Natural killer cell treated with Interleukin-12 subunit alpha and Interleukin-12 subunit beta and Interleukin-15 and Interleukin-18, amount 100 ng/mL, for 72 hours (primary cell): ENCODE data around the gene DDX18. TPM values are rescaled to one million over a fixed set of nuclear protein-coding genes. Genes with fewer than 3 reads are reported as not detected.
"Not testable (repeated sequence)": the region's sequence is repeated elsewhere in the genome, so short reads cannot be mapped to it uniquely, and the experiment has no call there.

Source experiments
- ATAC-seq, 2 donors: fragments of 150-1000 bp; cut with Tn5 transposase in 1 of 2; sonication (Bioruptor Pico), chemical (Tn5 transposase) in 1 of 2; 2 replicates each; pipeline ENCODE4 v1.10.0; 2021
- DNase-seq: peaks from one replicate; pipeline ENCODE4 v3.0.0; 2022; ENCODE audit warnings: low spot score
- H3K27ac Mint-ChIP-seq, 2 donors: 1 replicate in 1 of 2; 2 replicates in 1 of 2; pipeline ENCODE4 v1.8.0; 2022; ENCODE audit warnings: mixed read lengths in 2 of 2, mild to moderate bottlenecking in 1 of 2, moderate library complexity in 1 of 2
- H3K27me3 Mint-ChIP-seq, 2 donors: 1 replicate in 1 of 2; 2 replicates in 1 of 2; pipeline ENCODE4 v1.8.0; 2022; ENCODE audit warnings: mixed read lengths in 2 of 2
- H3K36me3 Mint-ChIP-seq: one replicate; pipeline ENCODE4 v1.8.0; 2022; ENCODE audit warnings: mixed read lengths
- H3K4me1 Mint-ChIP-seq, 2 donors: 1 replicate in 1 of 2; 2 replicates in 1 of 2; pipeline ENCODE4 v1.8.0; 2022; ENCODE audit warnings: low read depth in 2 of 2, mixed read lengths in 2 of 2, mild to moderate bottlenecking in 1 of 2
- H3K4me3 Mint-ChIP-seq: one replicate; pipeline ENCODE4 v1.8.0; 2022; ENCODE audit warnings: mixed read lengths
- H3K9me3 Mint-ChIP-seq: 2 replicates; pipeline ENCODE4 v1.8.0; 2022; ENCODE audit warnings: mixed read lengths
- total RNA-seq, 2 donors: library from RNA; stranded (reverse); gene quantifications; one replicate each; pipeline ENCODE4 v1.2.3, GENCODE V29; 2022

Gene DDX18
- 10 to 100 TPM; 88.9 to 93.4 TPM for total RNA-seq

DNA sequence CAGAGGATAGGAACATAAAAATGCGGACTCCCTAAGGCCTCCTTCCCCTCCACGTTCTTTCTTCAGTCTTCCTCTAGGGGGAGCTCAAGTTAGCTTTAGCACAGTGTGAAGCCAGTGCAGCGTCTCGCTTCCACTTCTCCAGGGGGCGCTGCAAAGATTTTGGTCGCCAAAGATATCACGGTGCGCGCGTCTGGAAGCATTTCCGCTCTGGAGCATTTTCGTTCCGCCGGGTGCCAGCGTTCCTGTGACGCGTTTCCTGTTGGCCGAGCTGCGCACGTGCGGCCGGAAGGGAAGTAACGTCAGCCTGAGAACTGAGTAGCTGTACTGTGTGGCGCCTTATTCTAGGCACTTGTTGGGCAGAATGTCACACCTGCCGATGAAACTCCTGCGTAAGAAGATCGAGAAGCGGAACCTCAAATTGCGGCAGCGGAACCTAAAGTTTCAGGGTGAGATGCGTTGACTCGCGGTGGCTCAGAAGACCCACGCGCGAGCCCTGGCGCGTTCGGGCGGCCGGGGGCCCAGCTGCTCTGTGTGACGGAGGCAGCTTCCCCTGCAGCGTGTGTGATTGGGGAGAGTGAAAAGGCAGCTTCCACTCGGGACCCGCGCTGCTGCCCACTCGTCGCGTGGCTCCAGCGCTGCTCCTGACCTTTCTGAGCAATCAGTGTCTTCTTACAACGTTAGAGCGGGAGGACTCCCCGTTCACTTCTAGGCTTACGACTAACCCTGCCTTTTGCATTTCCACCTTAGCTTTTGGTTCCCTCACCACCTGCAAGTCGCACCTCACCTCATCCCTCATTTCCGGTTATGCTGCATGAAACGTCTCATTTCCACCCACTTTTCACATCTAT, at the start of gene DDX18:
Gene DDX18 (plus strand): TSS at position 275 of the 848 bp plus-strand sequence. CDS start 87 bp downstream, at position 362.
- H3K4me3 Mint-ChIP-seq, result peak within 1 kb of the TSS; percentile 98
- H3K36me3 Mint-ChIP-seq, result peaks cover 23% of the 10 kb centered on the region
- no peaks in the 10 kb centered on the region for H3K9me3 Mint-ChIP-seq
- peak; percentile 97 for ATAC-seq
- H3K4me1 Mint-ChIP-seq, result peaks cover 26 to 30% of the 10 kb centered on the region in 2 donors
- peaks cover 0 to 8% of the 10 kb centered on the region in 2 donors for H3K27me3 Mint-ChIP-seq
- peak within 1 kb of the TSS; percentile 99 for H3K27ac Mint-ChIP-seq
- peak; percentile 97 for DNase-seq

DNA sequence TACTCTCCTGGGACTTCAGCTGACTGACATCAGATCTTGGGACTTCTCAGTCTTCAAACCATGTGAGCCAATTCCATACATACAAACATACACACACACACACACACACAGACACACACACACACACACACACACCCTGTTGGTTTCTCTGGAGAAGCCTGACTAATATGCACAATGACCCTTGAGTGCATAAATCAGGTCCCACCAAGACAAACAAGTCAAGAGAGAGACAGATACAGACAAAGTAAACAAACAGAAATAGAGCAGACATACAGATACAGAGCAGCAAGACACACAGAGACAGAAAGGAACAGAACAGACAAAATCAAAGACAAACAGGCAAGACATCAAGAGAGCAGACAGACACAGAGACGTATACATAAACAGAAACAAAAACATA, 43.8 kb upstream of the DDX18 start:
- no peak overlapping the region for H3K27ac Mint-ChIP-seq
- H3K36me3 Mint-ChIP-seq, result no peaks in the 10 kb centered on the region
- no peak for ATAC-seq
- no peaks in the 10 kb centered on the region for H3K4me1 Mint-ChIP-seq
- DNase-seq, result no peak
- H3K27me3 Mint-ChIP-seq, result peaks cover 7 to 24% of the 10 kb centered on the region in 2 donors
- H3K4me3 Mint-ChIP-seq, result no peak overlapping the region
- no peaks in the 10 kb centered on the region for H3K9me3 Mint-ChIP-seq

DNA sequence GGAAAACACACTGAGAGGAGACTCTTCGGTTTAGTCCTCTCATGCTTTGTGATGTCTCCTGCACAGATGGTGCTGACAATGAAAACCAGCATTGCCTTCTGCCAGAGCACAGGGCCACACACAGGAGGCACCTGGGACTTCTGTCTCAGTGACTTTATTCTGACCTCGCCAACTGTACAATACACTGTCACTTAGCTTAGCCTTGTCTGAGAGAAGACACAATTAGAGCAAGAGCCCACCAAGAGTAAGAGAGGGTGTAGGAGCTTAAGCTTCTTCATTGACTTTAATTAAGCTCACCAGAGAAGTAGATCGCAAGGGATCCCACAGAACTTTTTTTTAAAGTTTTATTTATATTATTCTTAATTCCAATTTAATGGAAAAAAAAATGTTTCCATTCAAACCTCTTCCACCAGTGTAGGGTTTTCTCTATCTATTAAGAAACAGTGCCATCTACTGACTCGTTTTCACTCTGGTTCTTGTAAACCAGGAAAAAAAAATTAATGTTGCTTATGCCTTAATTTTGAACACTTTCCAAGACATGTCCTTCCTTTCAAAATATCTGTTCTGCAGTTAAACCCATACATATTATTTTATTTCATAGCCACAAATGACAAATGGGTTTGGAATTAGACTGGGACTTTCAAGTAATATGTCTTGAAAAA, 42.4 kb upstream of the DDX18 start:
- Mint-ChIP-seq H3K36me3 (no peaks in the 10 kb centered on the region), H3K9me3 (no peaks in the 10 kb centered on the region), H3K27ac (no peak overlapping the region), H3K4me3 (no peak overlapping the region), H3K4me1 (no peaks in the 10 kb centered on the region), H3K27me3 (peaks cover 10 to 29% of the 10 kb centered on the region in 2 donors)
- DNase-seq (no peak), ATAC-seq (no peak)

DNA sequence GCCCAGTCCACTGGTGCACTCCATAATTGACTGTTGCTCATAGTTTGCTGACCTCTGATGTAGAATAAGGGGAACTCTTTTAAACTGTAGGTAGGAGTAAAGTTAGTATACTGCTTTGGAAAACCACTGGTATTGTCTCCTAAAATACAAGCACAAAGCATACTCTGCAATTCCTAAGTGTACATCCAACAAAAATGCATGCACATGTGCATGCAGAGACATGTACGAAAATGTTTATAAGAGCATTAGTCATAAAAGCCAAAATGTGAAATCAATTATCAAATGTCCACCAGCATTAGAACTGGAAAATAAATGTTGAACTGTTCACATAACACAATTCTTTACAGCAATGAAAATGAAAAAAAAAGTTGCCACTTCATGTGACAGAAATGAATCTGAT, 39.8 kb upstream of the DDX18 start:
- DNase-seq (no peak), ATAC-seq (no peak)
- Mint-ChIP-seq H3K36me3 (no peaks in the 10 kb centered on the region), H3K27me3 (peaks cover 12 to 16% of the 10 kb centered on the region in 2 donors), H3K4me3 (no peak overlapping the region), H3K9me3 (no peaks in the 10 kb centered on the region), H3K4me1 (no peaks in the 10 kb centered on the region), H3K27ac (no peak overlapping the region)

DNA sequence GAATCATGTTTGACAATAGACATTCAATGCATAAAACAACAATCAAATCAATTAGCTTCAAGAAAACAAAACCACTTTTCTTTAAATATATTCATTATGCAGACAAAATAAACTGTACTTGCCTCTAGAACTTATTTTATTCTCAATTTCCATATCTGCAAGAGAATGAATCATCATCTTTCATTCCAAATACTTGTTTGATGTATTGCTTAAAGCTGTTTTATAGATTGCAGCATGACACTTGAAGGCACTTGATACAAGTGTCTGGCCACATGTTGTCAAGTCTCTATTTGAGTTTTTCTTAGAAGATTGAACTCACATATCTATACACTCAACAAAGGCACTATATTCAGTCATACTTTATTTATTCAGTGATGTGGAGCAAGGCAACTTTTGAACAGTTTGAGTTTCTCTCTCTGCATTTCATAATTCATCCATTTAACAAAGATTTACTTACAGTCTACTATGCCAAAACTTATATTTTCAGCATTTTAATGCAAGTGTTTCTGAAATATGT, 38.7 kb upstream of the DDX18 start:
- H3K4me1 Mint-ChIP-seq, result no peaks in the 10 kb centered on the region
- no peaks in the 10 kb centered on the region for H3K36me3 Mint-ChIP-seq
- no peak overlapping the region for H3K4me3 Mint-ChIP-seq
- ATAC-seq (no peak), DNase-seq (no peak)
- peaks cover 10 to 13% of the 10 kb centered on the region in 2 donors for H3K27me3 Mint-ChIP-seq
- H3K27ac Mint-ChIP-seq, result no peak overlapping the region
- no peaks in the 10 kb centered on the region for H3K9me3 Mint-ChIP-seq

DNA sequence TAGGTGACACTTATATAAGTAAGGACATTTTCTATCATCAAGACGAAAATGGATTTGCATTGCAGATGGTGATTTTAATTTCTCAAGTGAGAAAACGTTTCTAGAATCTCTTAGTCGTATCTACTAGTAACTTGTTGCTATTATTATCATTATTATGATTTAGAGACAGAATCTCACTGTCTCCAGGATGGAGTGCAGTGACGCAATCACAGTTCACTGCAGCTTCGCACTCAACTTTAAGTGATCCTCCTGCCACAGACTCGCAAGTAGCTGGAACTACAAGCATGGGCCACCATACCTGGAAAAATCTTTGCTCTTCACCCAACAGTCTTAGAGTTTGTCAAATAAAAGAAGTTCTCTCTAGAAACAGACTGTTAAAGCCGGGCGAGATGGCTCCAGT, 37.6 kb upstream of the DDX18 start:
- ATAC-seq, result no peak
- Mint-ChIP-seq H3K4me3 (no peak overlapping the region), H3K27me3 (peaks cover 11 to 15% of the 10 kb centered on the region in 2 donors), H3K9me3 (no peaks in the 10 kb centered on the region), H3K27ac (no peak overlapping the region), H3K4me1 (no peaks in the 10 kb centered on the region), H3K36me3 (no peaks in the 10 kb centered on the region)
- no peak for DNase-seq

DNA sequence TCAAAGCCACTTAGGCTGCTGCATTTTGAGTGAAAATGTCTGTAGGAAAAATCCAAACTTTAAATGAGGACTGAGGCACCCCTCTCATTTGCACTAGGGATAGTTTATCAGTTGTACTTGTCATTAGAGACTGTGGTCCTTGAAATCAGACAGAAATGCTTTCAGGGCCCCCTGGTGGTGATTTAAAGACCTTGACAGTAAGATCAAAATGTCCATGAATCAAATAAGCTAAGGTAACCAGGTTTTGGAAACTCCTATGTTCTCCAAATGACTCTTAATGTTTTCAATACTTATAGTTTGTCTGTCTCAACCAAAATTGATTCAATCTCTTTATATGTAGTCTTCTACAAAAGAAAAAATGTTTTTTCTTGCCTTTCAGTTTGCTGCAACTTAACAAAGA, 28.8 kb upstream of the DDX18 start:
- DNase-seq (no peak), ATAC-seq (no peak)
- peaks cover 12% of the 10 kb centered on the region for H3K36me3 Mint-ChIP-seq
- no peaks in the 10 kb centered on the region for H3K4me1 Mint-ChIP-seq
- peaks cover 14 to 21% of the 10 kb centered on the region in 2 donors for H3K27me3 Mint-ChIP-seq
- no peak overlapping the region for H3K27ac Mint-ChIP-seq
- peaks cover 3% of the 10 kb centered on the region for H3K9me3 Mint-ChIP-seq
- H3K4me3 Mint-ChIP-seq, result no peak overlapping the region

DNA sequence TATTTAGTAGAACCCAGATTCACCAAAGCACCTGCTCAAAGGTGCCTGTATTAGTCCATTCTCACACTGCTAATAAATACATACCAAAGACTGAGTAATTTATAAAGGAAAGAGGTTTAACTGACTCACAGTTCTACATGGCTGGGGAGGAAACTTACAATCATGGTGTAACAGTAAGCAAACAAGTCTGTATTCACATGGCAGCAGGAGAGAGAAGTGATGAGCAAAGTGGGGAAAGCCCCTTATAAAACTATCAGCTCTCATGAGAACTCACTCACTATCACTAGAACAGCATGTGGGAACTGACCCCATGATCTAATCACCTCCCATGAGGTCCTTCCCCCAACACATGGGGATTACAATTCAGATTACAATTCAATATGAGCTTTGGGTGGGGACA, 28.0 kb upstream of the DDX18 start:
- H3K4me3 Mint-ChIP-seq, result no peak overlapping the region

DNA sequence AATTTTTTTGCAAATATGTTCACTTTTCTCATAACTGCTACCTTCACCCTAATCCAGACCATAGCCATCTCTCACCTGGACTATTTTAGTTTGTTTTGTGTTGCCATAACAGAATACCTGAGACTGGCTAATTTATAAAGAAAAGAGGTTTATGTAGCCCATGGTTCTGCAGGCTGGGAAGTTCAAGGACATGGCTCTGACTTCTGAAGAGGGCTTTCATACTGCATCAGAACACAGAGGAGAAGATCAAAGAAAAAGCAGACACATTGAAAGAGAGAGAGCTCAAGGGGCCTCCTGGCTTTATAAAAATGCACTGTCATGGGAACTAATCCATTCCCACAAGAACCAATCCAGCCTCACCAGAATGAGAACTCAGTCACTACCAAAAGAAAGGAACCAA, 25.0 kb upstream of the DDX18 start:
- Mint-ChIP-seq H3K27me3 (peaks cover 17 to 34% of the 10 kb centered on the region in 2 donors), H3K36me3 (peaks cover 12% of the 10 kb centered on the region), H3K27ac (no peak overlapping the region), H3K9me3 (no peaks in the 10 kb centered on the region), H3K4me1 (no peaks in the 10 kb centered on the region), H3K4me3 (no peak overlapping the region)
- DNase-seq (no peak), ATAC-seq (no peak)

More for the DNA sequence above, 28.0 kb upstream of the DDX18 start:
- ATAC-seq (no peak), DNase-seq (no peak)
- Mint-ChIP-seq H3K27ac (no peak overlapping the region), H3K9me3 (peaks cover 3% of the 10 kb centered on the region), H3K36me3 (peaks cover 12% of the 10 kb centered on the region), H3K4me1 (no peaks in the 10 kb centered on the region), H3K27me3 (peaks cover 10 to 18% of the 10 kb centered on the region in 2 donors)

DNA sequence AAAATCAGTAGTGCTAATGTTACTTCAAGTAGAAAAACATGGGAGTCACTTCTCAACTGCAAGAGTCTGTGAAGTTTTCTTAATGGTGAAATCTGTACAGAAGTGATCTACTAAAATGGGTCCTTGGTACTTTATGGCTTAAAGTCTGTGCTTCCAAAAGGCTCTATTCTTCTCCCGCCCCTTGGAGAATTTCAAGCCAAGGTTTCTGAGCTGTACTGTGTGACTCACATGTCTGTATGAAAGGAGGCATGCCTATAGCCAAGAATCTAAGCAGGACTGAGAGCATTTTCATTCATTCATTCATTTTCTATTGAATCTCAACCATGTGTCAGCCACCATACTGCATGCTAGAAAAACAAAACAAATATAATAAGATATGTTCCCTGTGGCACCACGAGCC, 19.8 kb upstream of the DDX18 start:
- Mint-ChIP-seq H3K27ac (no peak overlapping the region), H3K27me3 (peaks cover 19 to 51% of the 10 kb centered on the region in 2 donors), H3K4me1 (no peaks in the 10 kb centered on the region), H3K9me3 (no peaks in the 10 kb centered on the region), H3K4me3 (no peak overlapping the region), H3K36me3 (peaks cover 9% of the 10 kb centered on the region)
- DNase-seq (no peak), ATAC-seq (no peak)

DNA sequence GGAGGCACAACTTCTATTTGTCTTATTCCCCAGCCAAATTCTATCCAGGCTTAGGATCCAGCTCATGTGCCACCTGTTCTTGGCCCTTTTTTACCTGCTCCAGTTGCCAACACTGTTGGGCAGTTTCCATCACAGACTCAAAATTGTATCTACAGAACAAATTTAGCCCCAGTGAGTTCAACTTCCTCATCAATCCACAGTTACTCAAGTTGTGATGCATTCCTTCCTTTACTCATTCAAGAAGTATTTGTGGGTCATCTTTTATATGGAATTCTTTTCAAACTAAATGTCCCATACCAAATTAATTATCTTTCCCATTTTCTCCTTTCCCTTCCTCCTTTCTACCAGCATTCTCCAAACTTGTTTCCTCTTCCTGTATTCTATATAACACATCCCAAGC, 12.7 kb upstream of the DDX18 start:
- DNase-seq (no peak), ATAC-seq (no peak)
- Mint-ChIP-seq H3K4me1 (peaks cover 0 to 4% of the 10 kb centered on the region in 2 donors), H3K27ac (no peak overlapping the region), H3K9me3 (no peaks in the 10 kb centered on the region), H3K4me3 (no peak overlapping the region), H3K27me3 (peaks cover 33% of the 10 kb centered on the region in 2 donors), H3K36me3 (no peaks in the 10 kb centered on the region)

DNA sequence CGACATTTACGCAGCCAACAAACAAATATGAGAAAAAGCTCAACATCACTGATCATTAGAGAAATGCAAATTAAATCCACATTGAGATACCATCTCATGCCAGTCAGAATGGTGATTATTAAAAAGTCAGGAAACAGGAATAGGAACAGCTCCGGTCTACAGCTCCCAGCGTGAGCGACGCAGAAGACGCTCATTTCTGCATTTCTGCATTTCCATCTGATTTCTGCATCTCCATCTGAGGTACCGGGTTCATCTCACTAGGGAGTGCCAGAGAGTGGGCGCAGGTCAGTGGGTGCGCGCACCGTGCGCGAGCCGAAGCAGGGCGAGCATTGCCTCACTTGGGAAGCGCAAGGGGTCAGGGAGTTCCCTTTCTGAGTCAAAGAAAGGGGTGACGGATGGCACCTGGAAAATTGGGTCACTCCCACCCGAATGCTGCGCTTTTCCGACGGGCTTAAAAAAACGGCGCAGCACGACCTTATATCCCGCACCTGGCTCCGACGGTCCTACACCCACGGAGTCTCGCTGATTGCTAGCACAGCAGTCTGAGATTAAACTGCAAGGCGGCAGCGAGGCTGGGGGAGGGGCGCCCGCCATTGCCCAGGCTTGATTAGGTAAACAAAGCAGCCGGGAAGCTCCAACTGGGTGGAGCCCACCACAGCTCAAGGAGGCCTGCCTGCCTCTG, 10.7 kb upstream of the DDX18 start:
- not testable (repeated sequence) for H3K27ac Mint-ChIP-seq, H3K4me3 Mint-ChIP-seq, DNase-seq

DNA sequence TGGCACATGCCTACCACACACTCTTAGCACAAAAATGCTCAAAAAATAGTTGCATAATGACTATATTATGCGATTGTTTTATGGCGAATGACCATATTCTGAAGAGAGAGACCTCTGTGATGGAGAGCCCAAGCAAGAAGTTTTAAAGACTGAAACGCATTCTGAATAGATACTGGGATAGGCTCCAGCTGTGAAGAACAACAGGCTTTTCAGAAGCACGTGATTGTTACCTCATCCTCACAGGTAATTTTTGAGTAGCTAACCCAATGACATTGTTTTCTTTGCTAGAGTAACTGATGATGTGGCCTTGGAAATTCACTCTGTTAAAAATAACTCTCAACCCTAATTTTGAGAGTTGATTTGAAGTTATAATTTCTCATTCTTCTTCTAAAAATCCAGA, 2.0 kb upstream of the DDX18 start:
- no peak overlapping the region for H3K27ac Mint-ChIP-seq
- ATAC-seq (no peak), DNase-seq (no peak)
- H3K4me3 Mint-ChIP-seq, result no peak overlapping the region
- peaks cover 12% of the 10 kb centered on the region for H3K36me3 Mint-ChIP-seq
- peaks cover 0 to 8% of the 10 kb centered on the region in 2 donors for H3K27me3 Mint-ChIP-seq
- H3K9me3 Mint-ChIP-seq, result no peaks in the 10 kb centered on the region
- peaks cover 19% of the 10 kb centered on the region in 2 donors for H3K4me1 Mint-ChIP-seq

More for the DNA sequence above, 10.7 kb upstream of the DDX18 start:
- not testable (repeated sequence) for H3K4me1 Mint-ChIP-seq, ATAC-seq, H3K36me3 Mint-ChIP-seq, H3K9me3 Mint-ChIP-seq
- peaks cover 30 to 31% of the 10 kb centered on the region in 2 donors for H3K27me3 Mint-ChIP-seq
